Stomach (tissue), 9 donors: ENCODE measurements around the gene CHAT. TPM values are rescaled to one million over a fixed set of nuclear protein-coding genes. Genes with fewer than 3 reads are reported as not detected.

Source experiments
- DNase-seq, 2 donors: peaks; one replicate each; pipeline versions ENCODE4 v3.0.0 to v3.0.0-alpha.2; 2013 to 2019
- H3K27ac ChIP-seq, 5 donors: fragments of 200-600 bp in 4 of 5; sonication (generic) in 4 of 5; one replicate each; pipeline ENCODE4 v1.5.1; 2013 to 2019; ENCODE audit warnings: mild to moderate bottlenecking in 1 of 5, moderate library complexity in 1 of 5
- H3K27me3 ChIP-seq, 3 donors: fragments of 200-600 bp; sonication (generic); one replicate each; pipeline ENCODE4 v1.5.1; 2017 to 2019; ENCODE audit warnings: mixed run types in 1 of 3
- H3K36me3 ChIP-seq, 4 donors: fragments of 200-600 bp; sonication (generic); 1 replicate in 3 of 4; 2 replicates in 1 of 4; pipeline ENCODE4 v1.5.1; 2016 to 2019
- H3K4me1 ChIP-seq, 4 donors: fragments of 200-600 bp; sonication (generic); one replicate each; pipeline ENCODE4 v1.5.1; 2016 to 2019
- H3K4me3 ChIP-seq, 4 donors: fragments of 200-600 bp; sonication (generic) in 3 of 4; one replicate each; pipeline ENCODE4 v1.5.1; 2016 to 2019; ENCODE audit warnings: mild to moderate bottlenecking in 1 of 4
- H3K9me3 ChIP-seq, 4 donors: fragments of 200-600 bp; sonication (generic); one replicate each; pipeline ENCODE4 v1.5.1; 2016 to 2019
- CTCF ChIP-seq, 7 experiments: fragments of 450-650 bp in 4 of 7; fragments of 200-600 bp in 3 of 7; sonication (generic) in 3 of 7; IDR thresholded peaks; one replicate each; pipeline ENCODE4 v1.5.1; 2016 to 2019; ENCODE audit warnings: antibody characterized with exemption in 7 of 7, control low read depth in 2 of 7, mild to moderate bottlenecking in 1 of 7
- EP300 ChIP-seq: sonication (generic); formaldehyde crosslinking; IDR thresholded peaks from one replicate; pipeline ENCODE4 v1.6.1; 2017; ENCODE audit warnings: antibody characterized with exemption
- POLR2A ChIP-seq, 4 donors: fragments of 450-650 bp; IDR thresholded peaks; one replicate each; pipeline ENCODE4 v1.6.1; 2016; ENCODE audit warnings: antibody characterized with exemption in 4 of 4, control low read depth in 2 of 4, mild to moderate bottlenecking in 1 of 4, moderate library complexity in 1 of 4
- POLR2AphosphoS5 ChIP-seq, 3 donors: sonication (generic); formaldehyde crosslinking; IDR thresholded peaks; one replicate each; pipeline ENCODE4 v1.6.1; 2016; ENCODE audit warnings: antibody characterized with exemption in 3 of 3
- WGBS, 5 donors: extraction: QIAGEN DNeasy Blood & Tissue Kit in 3 of 5; methylation state at CpG; one replicate each; pipeline versions ENCODE4 v1.1.5 to v1.1.7; 2013 to 2018; 5-methylcytosine and 5-hydroxymethylcytosine counted together
- intact Hi-C: fragments of 100-400 bp; cut with DNase I; formaldehyde crosslinking; loops from one replicate; pipeline ENCODE4 v1.15.1; 2023; ENCODE audit warnings: low total_unique reads
- polyA plus RNA-seq, 3 donors: library from polyadenylated mRNA; stranded (reverse); fragments of 200-250 nt; gene quantifications; one replicate each; pipeline ENCODE4 v1.2.3, GENCODE V29; 2013
- total RNA-seq, 5 donors: library from RNA; depleted of rRNA; stranded (reverse); fragments of >200 nt; gene quantifications; one replicate each; pipeline versions ENCODE4 v1.1.0 to v1.2.3, GENCODE V29; 2014 to 2016
- donor health status: healthy with polysubstance abuse.
- donor health status: Bipolar disorder and iron deficiency.
- donor health status: healthy.

The CHAT gene
- total and polyA plus RNA-seq, 8 donors: 8.7 TPM; not detected in 7

DNA sequence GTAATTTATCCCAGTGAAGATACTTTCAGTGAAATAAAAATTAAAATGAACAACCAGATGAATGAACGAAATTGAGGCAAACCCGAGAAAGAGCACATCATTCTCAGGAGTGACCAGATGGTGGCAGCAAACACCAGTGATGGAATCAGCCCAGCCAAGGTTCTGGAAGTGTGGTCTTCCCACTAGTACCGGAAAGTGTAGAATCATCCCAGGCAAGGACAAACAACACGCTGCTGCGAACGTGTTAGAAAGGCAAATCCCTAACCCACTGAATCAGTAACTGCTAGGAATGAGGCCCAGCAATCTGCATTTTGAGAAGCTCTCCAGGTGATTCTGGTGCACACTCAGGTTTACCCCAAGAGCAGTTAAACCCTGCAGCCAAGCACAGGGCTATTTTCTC, 19.2 kb upstream of the CHAT start:
- Histone ChIP-seq H3K9me3 (no peaks in the 10 kb centered on the region), H3K36me3 (no peaks in the 10 kb centered on the region), H3K27ac (no peak overlapping the region), H3K27me3 (peaks cover 0 to 55% (median 0%) of the 10 kb centered on the region in 3 donors), H3K4me1 (no peaks in the 10 kb centered on the region), H3K4me3 (no peak overlapping the region)
- 0 to 2% (median 2%) methylated on average over 6 of the region's 6 CpGs for WGBS, 5 donors
- TF ChIP-seq EP300 (no peak), CTCF (IDR thresholded peaks at IDR 0.05) (peak in 5 of 7 experiments; percentile 37 to 61 (median 49))
- intact Hi-C loops: no loop called here
- peak; percentile 42 to 76 for DNase-seq

GRCh38 chr10:49595003-49595712, 18.7 kb upstream of the CHAT start:
- Histone ChIP-seq H3K36me3 (no peaks in the 10 kb centered on the region), H3K27ac (no peak overlapping the region), H3K27me3 (peaks cover 0 to 61% (median 0%) of the 10 kb centered on the region in 3 donors)

DNA sequence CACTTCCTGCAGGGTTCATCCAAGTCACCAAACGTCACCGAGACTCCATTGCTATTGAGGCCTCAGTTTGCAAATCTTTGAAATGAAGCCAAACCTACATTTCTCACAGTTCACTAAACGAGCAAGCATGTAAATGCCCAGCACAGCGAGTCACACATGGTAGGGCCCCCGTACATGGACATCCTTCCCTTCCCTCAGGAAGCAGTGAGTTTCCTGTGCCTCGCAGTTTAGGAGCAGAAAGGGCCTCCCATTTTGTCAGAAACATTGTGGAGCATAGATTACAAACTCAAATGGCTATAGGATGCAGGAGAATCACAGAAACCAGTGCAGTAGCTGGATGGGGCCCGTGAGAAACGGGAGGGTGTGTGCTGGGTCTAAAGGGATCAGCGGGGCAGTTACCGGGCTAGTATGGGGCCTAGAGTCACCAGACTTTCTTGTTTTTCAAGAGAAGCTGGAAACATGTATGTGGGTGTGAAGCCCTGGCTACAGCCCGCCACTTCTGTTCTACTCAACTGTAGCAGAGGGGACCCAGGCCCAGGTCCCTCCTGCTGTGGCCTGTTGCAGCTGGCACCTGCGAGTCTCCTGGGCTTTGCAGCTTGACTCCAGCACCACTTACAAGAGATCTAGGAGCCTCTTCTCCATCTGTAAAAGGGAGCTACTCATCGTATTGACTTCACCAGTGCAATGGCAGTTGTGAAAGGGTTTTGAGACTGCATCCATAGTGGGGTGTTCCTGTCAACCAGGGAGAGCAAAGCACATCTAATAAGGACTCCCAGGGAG, 17.9 kb upstream of the CHAT start:
- no peak for TF ChIP-seq POLR2A (IDR thresholded peaks at IDR 0.05)
- no peak for TF ChIP-seq EP300
- no peak for TF ChIP-seq CTCF (IDR thresholded peaks at IDR 0.05)
- TF ChIP-seq POLR2AphosphoS5 (IDR thresholded peaks at IDR 0.05): no peak
- Histone ChIP-seq H3K27me3 (peaks cover 0 to 68% (median 0%) of the 10 kb centered on the region in 3 donors), H3K9me3 (no peaks in the 10 kb centered on the region), H3K4me1 (no peaks in the 10 kb centered on the region), H3K4me3 (no peak overlapping the region), H3K27ac (no peak overlapping the region), H3K36me3 (no peaks in the 10 kb centered on the region)
- intact Hi-C loops: no loop called here
- no peak for DNase-seq
- 60 to 75% (median 70%) methylated on average over 10 to 13 of the region's 13 CpGs for WGBS, 5 donors

More at GRCh38 chr10:49595003-49595712, 18.7 kb upstream of the CHAT start:
- WGBS, 5 donors: 52 to 68% (median 54%) methylated on average over 10 of the region's 10 CpGs
- no peaks in the 10 kb centered on the region for H3K9me3 ChIP-seq
- H3K4me1 ChIP-seq: no peaks in the 10 kb centered on the region
- H3K4me3 ChIP-seq: no peak overlapping the region
- no peak for DNase-seq
- intact Hi-C loops: no loop called here
- TF ChIP-seq POLR2AphosphoS5 (IDR thresholded peaks at IDR 0.05): no peak
- TF ChIP-seq EP300: no peak
- no peak for TF ChIP-seq CTCF (IDR thresholded peaks at IDR 0.05)
- TF ChIP-seq POLR2A (IDR thresholded peaks at IDR 0.05): no peak

- Histone ChIP-seq H3K27me3 (peaks cover 0 to 67% (median 0%) of the 10 kb centered on the region in 3 donors), H3K9me3 (no peaks in the 10 kb centered on the region), H3K4me3 (no peak overlapping the region), H3K36me3 (no peaks in the 10 kb centered on the region), H3K4me1 (no peaks in the 10 kb centered on the region), H3K27ac (no peak overlapping the region)
- TF ChIP-seq CTCF (IDR thresholded peaks at IDR 0.05) (no peak), POLR2A (IDR thresholded peaks at IDR 0.05) (no peak), POLR2AphosphoS5 (IDR thresholded peaks at IDR 0.05) (no peak), EP300 (no peak)
- intact Hi-C loops: no loop called here
- DNase-seq: no peak
- 36 to 63% (median 39%) methylated on average over 2 to 3 of the region's 3 CpGs for WGBS, 5 donors
Observed at GRCh38 chr10:49596493-49596809, 17.4 kb upstream of the CHAT start.
